Gastrocnemius medialis (tissue), 4 donors: ENCODE results near the gene GRID1.

Experiments
- CTCF ChIP-seq, 5 experiments: fragments of 450-650 bp in 3 of 5; fragments of 200-600 bp in 2 of 5; sonication (generic) in 2 of 5; IDR thresholded peaks in 4 of 5; conservative IDR thresholded peaks in 1 of 5; 1 replicate in 4 of 5; 2 replicates in 1 of 5; pipeline ENCODE4 v1.5.1; 2016 to 2019; ENCODE audit warnings: antibody characterized with exemption in 5 of 5, mild to moderate bottlenecking in 3 of 5, moderate library complexity in 3 of 5
- POLR2A ChIP-seq, 2 donors: fragments of 450-650 bp; IDR thresholded peaks; one replicate each; pipeline ENCODE4 v1.6.1; 2017; ENCODE audit warnings: antibody characterized with exemption in 2 of 2, mild to moderate bottlenecking in 2 of 2, moderate library complexity in 2 of 2

GRCh38 chr10:86155054-86155921, 211.3 kb downstream of the GRID1 start:
- no peak for TF ChIP-seq CTCF (IDR thresholded peaks at IDR 0.05 in 4 of 5, conservative IDR thresholded peaks at IDR 0.05 in 1 of 5)
- no peak for TF ChIP-seq POLR2A (IDR thresholded peaks at IDR 0.05)
